HL-60 (cell line): ENCODE data around the gene SVEP1.
"Not testable (repeated sequence)": the region's sequence is repeated elsewhere in the genome, so short reads cannot be mapped to it uniquely, and the experiment has no call there.

Source experiments
- DNase-seq, 2 experiments: peaks; one replicate each; pipeline ENCODE4 v3.0.0-alpha.2; 2010 to 2020; ENCODE audit warnings: low read depth in 1 of 2, low spot score in 1 of 2
- H3K27ac ChIP-seq: fragments of 250-450 bp; sonication (Bioruptor Pico); replicated peaks from 2 replicates; pipeline ENCODE4 v1.5.1; 2020; ENCODE audit warnings: mild to moderate bottlenecking, moderate library complexity
- H3K27me3 ChIP-seq: fragments of 250-450 bp; sonication (Bioruptor Pico); 2 replicates; pipeline ENCODE4 v1.5.1; 2021; ENCODE audit warnings: mild to moderate bottlenecking, moderate library complexity; ENCODE audit not compliant: insufficient read depth, poor library complexity, severe bottlenecking
- H3K4me3 ChIP-seq: replicated peaks from 2 replicates; pipeline ENCODE4 v1.5.1; 2011; ENCODE audit warnings: mild to moderate bottlenecking, control low read depth, low read length; ENCODE audit not compliant: insufficient read depth
- CTCF ChIP-seq: IDR thresholded peaks from one replicate; pipeline ENCODE4 v1.5.1; 2011; ENCODE audit warnings: low read length, control low read depth, inconsistent platforms; ENCODE audit not compliant: insufficient read depth
- GABPA ChIP-seq: IDR thresholded peaks from 2 replicates; pipeline ENCODE4 v1.6.1; 2012; ENCODE audit warnings: low read depth
- POLR2AphosphoS5 ChIP-seq: IDR thresholded peaks from 2 replicates; pipeline ENCODE4 v1.6.1; 2012; ENCODE audit warnings: low read depth
- REST ChIP-seq: IDR thresholded peaks from 2 replicates; pipeline ENCODE4 v1.6.1; 2012; ENCODE audit warnings: low read depth; ENCODE audit not compliant: insufficient replicate concordance
- SPI1 ChIP-seq: IDR thresholded peaks from 2 replicates; pipeline ENCODE4 v1.6.1; 2012; ENCODE audit warnings: low read depth, mild to moderate bottlenecking, borderline replicate concordance

SVEP1 gene

GRCh38 chr9:110538647-110539041 is 40.9 kb downstream of the SVEP1 start:
- Histone ChIP-seq H3K4me3 (no peak overlapping the region), H3K27me3 (peaks cover 3% of the 10 kb centered on the region), H3K27ac (no peak overlapping the region)
- TF ChIP-seq CTCF: no peak
- TF ChIP-seq REST: no peak
- no peak for TF ChIP-seq POLR2AphosphoS5
- TF ChIP-seq GABPA: no peak
- TF ChIP-seq SPI1: no peak
- DNase-seq: no peak

GRCh38 chr9:110537841-110538646 is 41.5 kb downstream of the SVEP1 start:
- H3K4me3 ChIP-seq: no peak overlapping the region
- no peak for DNase-seq
- H3K27me3 ChIP-seq: peaks cover 3% of the 10 kb centered on the region
- TF ChIP-seq GABPA (no peak), REST (no peak), CTCF (no peak), POLR2AphosphoS5 (no peak), SPI1 (no peak)
- H3K27ac ChIP-seq: no peak overlapping the region

GRCh38 chr9:110536822-110537221 is 42.7 kb downstream of the SVEP1 start:
- DNase-seq: no peak
- Histone ChIP-seq H3K27me3 (peaks cover 3% of the 10 kb centered on the region), H3K4me3 (no peak overlapping the region), H3K27ac (no peak overlapping the region)
- TF ChIP-seq CTCF: no peak
- TF ChIP-seq SPI1: no peak
- TF ChIP-seq GABPA: no peak
- no peak for TF ChIP-seq REST
- no peak for TF ChIP-seq POLR2AphosphoS5

- H3K27me3 ChIP-seq, H3K4me3 ChIP-seq, DNase-seq, H3K27ac ChIP-seq: not testable (repeated sequence)
These were observed 45.4 kb downstream of the SVEP1 start for GRCh38 chr9:110534162-110534561.
